Neural crest cell (in vitro differentiated cells): ENCODE data around the gene CRYAB. TPM values are rescaled to one million over a fixed set of nuclear protein-coding genes. Genes with fewer than 3 reads are reported as not detected.
"Not testable (repeated sequence)": the region's sequence is repeated elsewhere in the genome, so short reads cannot be mapped to it uniquely, and the experiment has no call there.

Experiments used
- DNase-seq: peaks from one replicate; pipeline ENCODE4 v3.0.0; 2021; ENCODE audit warnings: low read depth, mixed read lengths, low spot score
- H3K27ac Mint-ChIP-seq: one replicate; pipeline ENCODE4 v1.8.0; 2021; ENCODE audit warnings: mild to moderate bottlenecking, mixed read lengths; ENCODE audit not compliant: unreplicated experiment
- H3K27me3 Mint-ChIP-seq: 2 replicates; pipeline ENCODE4 v1.8.0; 2021; ENCODE audit warnings: low read depth, mild to moderate bottlenecking, mixed read lengths
- H3K36me3 Mint-ChIP-seq: 2 replicates; pipeline ENCODE4 v1.8.0; 2021; ENCODE audit warnings: low read depth, mild to moderate bottlenecking, mixed read lengths
- H3K4me1 Mint-ChIP-seq: 2 replicates; pipeline ENCODE4 v1.8.0; 2021; ENCODE audit warnings: mixed read lengths
- H3K4me3 Mint-ChIP-seq: one replicate; pipeline ENCODE4 v1.8.0; 2021; ENCODE audit warnings: mild to moderate bottlenecking, mixed read lengths
- H3K9me3 Mint-ChIP-seq: 2 replicates; pipeline ENCODE4 v1.8.0; 2021; ENCODE audit warnings: mixed read lengths
- CTCF ChIP-seq: fragments of 200-600 bp; sonication (generic); conservative IDR thresholded peaks from 2 replicates; pipeline ENCODE4 v1.5.0; 2021; ENCODE audit warnings: antibody characterized with exemption, mild to moderate bottlenecking
- total RNA-seq: library from RNA; stranded (reverse); gene quantifications from 2 replicates; pipeline ENCODE4 v1.2.1, GENCODE V29; 2021

Gene CRYAB
- total RNA-seq, 1 donor from 2014 or later: not detected

- no peak for DNase-seq
- H3K27ac Mint-ChIP-seq: no peak overlapping the region
- H3K36me3 Mint-ChIP-seq: no peaks in the 10 kb centered on the region
- H3K4me3 Mint-ChIP-seq: peak overlapping the region; percentile 33
- no peak for TF ChIP-seq CTCF
- H3K4me1 Mint-ChIP-seq: peaks cover 41% of the 10 kb centered on the region
- H3K27me3 Mint-ChIP-seq: no peaks in the 10 kb centered on the region
- no peaks in the 10 kb centered on the region for H3K9me3 Mint-ChIP-seq
Observed at GRCh38 chr11:111933872-111934271, 22.3 kb upstream of the CRYAB start.

- H3K9me3 Mint-ChIP-seq, H3K4me3 Mint-ChIP-seq, H3K36me3 Mint-ChIP-seq, DNase-seq, H3K27ac Mint-ChIP-seq, H3K27me3 Mint-ChIP-seq: not testable (repeated sequence)
- peaks cover 34% of the 10 kb centered on the region for H3K4me1 Mint-ChIP-seq
Observed at GRCh38 chr11:111933176-111933575, 21.6 kb upstream of the CRYAB start.

- Mint-ChIP-seq H3K4me1 (peaks cover 29% of the 10 kb centered on the region), H3K4me3 (no peak overlapping the region), H3K9me3 (no peaks in the 10 kb centered on the region), H3K27me3 (no peaks in the 10 kb centered on the region), H3K36me3 (no peaks in the 10 kb centered on the region), H3K27ac (no peak overlapping the region)
- no peak for TF ChIP-seq CTCF
- no peak for DNase-seq
Observed at GRCh38 chr11:111932611-111932950, 21.0 kb upstream of the CRYAB start.

GRCh38 chr11:111930472-111930871, 18.9 kb upstream of the CRYAB start:
- Mint-ChIP-seq H3K4me1 (peaks cover 30% of the 10 kb centered on the region), H3K9me3 (no peaks in the 10 kb centered on the region), H3K36me3 (no peaks in the 10 kb centered on the region), H3K27ac (no peak overlapping the region), H3K4me3 (no peak overlapping the region), H3K27me3 (no peaks in the 10 kb centered on the region)
- DNase-seq: no peak
- TF ChIP-seq CTCF: no peak

- Mint-ChIP-seq H3K9me3 (no peaks in the 10 kb centered on the region), H3K27me3 (no peaks in the 10 kb centered on the region), H3K4me1 (peaks cover 26% of the 10 kb centered on the region), H3K27ac (peak overlapping the region; percentile 96), H3K36me3 (no peaks in the 10 kb centered on the region), H3K4me3 (peak overlapping the region; percentile 87)
- DNase-seq: peak; percentile 91
- peak; percentile 13 for TF ChIP-seq CTCF
Observed at GRCh38 chr11:111926505-111927391, 15.2 kb upstream of the CRYAB start.

- Mint-ChIP-seq H3K9me3 (no peaks in the 10 kb centered on the region), H3K27me3 (peaks cover 3% of the 10 kb centered on the region), H3K4me1 (peaks cover 26% of the 10 kb centered on the region), H3K36me3 (no peaks in the 10 kb centered on the region), H3K27ac (peak overlapping the region; percentile 24), H3K4me3 (peak overlapping the region; percentile 87)
- no peak for DNase-seq
- TF ChIP-seq CTCF: no peak
Observed at GRCh38 chr11:111925953-111926352, 14.4 kb upstream of the CRYAB start.
